Measurements from ENCODE around the gene TMEM129.

The TMEM129 gene

DNA sequence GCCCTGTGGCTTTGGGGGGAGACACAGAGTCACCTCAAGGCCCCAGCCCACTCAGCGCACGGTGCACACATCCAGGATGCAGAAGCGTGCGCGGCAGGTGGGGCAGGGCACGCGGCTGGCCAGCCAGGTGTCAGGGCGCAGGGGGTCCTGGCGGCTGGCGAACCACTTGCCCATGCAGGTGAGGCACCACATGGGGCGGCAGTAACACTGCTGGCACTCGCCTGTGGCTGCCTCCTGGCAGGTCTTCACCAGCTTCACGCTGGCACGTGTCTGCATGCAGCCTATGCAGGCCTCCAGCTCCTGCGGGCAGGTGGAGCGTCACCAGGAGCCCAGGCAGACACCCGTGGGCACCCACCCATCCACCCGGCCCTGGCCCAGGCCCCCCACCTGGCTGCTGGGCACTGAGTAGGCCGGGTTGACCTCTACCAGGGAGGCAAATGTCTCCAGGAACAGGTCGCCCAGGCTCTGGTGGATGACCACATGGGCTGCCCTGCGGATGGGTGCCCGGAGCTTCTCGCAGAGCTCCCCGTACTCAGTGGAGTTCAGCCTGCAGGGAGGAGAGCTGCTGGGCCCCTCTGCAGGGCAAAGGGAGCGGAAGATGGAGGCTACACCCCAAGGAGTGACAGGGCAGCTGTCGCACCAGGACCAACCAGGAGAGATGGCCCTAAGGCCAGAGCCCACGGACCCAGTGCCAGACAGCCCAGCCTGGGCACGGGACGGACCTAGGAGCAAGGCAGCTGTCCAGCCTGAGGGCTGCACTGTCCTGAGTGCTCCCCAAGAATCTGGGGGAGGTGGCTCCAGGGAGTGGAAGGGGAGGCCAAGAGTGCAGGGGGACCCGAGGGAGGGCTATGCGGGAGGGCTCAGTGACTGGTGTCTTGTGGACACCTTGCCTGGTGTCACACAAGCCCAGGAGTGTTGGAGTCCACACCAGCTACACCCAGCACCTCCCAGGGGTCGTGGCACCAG lies 3.7 kb downstream of the TMEM129 start:
- Histone ChIP-seq H3K27me3 (replicated peaks; ENCODE audit: insufficient read depth, low read length) (no peaks in the 10 kb centered on the region), H3K9me3 (replicated peaks; ENCODE audit: insufficient read depth, low read length) (no peaks in the 10 kb centered on the region), H3K9me2 (replicated peaks; ENCODE audit: insufficient read depth, low read length) (no peaks in the 10 kb centered on the region), H2AFZ (ENCODE audit: low read length) (no peak overlapping the region), H3K36me3 (replicated peaks; ENCODE audit: insufficient read depth, low read length) (no peaks in the 10 kb centered on the region), H3K9ac (ENCODE audit: low read length) (no peak overlapping the region), H3K79me2 (ENCODE audit: low read length) (peaks cover 89% of the 10 kb centered on the region), H3K27ac (ENCODE audit: low read length) (no peak overlapping the region), H3F3A (ENCODE audit: insufficient read depth, low read length) (peaks cover 26% of the 10 kb centered on the region), H3K4me1 (ENCODE audit: low read length) (peaks cover 16% of the 10 kb centered on the region), H3K4me2 (ENCODE audit: low read depth, low read length) (no peak overlapping the region), H4K20me1 (ENCODE audit: insufficient read depth, low read length) (0 out of 2 replicates have a peak, but pooled peaks cover 7% of the 10 kb centered on the region), H3K4me3 (ENCODE audit: low read length) (no peak overlapping the region)
- no peak for DNase-seq
- TF ChIP-seq, protein P1, sequence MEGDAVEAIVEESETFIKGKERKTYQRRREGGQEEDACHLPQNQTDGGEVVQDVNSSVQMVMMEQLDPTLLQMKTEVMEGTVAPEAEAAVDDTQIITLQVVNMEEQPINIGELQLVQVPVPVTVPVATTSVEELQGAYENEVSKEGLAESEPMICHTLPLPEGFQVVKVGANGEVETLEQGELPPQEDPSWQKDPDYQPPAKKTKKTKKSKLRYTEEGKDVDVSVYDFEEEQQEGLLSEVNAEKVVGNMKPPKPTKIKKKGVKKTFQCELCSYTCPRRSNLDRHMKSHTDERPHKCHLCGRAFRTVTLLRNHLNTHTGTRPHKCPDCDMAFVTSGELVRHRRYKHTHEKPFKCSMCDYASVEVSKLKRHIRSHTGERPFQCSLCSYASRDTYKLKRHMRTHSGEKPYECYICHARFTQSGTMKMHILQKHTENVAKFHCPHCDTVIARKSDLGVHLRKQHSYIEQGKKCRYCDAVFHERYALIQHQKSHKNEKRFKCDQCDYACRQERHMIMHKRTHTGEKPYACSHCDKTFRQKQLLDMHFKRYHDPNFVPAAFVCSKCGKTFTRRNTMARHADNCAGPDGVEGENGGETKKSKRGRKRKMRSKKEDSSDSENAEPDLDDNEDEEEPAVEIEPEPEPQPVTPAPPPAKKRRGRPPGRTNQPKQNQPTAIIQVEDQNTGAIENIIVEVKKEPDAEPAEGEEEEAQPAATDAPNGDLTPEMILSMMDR (IDR thresholded peaks at IDR 0.05; ENCODE audit: low read length): no peak
- no peak for TF ChIP-seq EZH2 (optimal IDR thresholded peaks at IDR 0.05; ENCODE audit: low read depth, low read length)
- no peak for TF ChIP-seq EZH2phosphoT487 (IDR thresholded peaks at IDR 0.05; ENCODE audit: low read length)

DNA sequence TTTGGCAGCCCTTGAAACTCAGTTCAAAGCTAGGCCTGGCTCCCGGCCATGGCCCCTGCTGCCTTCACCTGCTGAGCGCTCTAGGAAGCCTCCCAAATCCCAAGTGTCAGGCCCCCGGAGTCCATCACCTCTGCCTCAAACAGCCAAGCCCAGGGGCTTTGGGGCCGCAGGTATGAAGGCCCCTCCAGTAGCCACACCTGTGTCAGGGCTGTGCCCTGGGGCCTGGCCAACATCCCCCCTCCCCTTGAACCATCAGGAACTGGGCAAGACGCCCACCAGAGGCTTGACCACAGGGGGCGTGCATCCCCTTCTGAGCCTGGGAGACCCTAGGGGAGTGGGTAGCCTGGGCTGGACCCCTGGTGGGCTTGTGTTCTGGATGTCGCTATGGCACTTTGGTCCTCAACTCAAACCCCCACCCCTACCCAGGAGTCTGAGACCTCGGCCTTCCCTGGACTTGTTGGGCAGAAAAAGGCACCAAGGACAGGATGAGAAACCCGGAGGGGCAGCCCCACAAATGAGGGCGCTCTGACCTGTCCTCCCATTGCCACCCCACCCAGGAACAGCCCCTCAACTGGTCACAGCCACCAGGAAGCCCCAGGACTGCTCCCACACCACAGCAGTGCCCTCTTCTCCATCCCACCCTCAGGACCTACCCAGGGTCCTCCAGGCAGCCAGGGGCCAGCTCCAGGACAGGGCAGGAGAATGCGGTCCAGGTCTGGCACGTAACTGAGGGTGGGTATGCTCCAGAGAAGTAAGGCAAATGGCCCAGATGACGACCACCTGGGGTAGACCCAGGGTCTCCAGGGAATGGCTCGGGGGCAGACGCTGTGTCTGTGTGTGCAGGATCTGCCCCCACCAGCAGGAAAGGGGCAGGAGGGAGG lies 4.8 kb downstream of the TMEM129 start:
- H4K20me1 ChIP-seq (ENCODE audit: insufficient read depth, low read length): 0 out of 2 replicates have a peak, but pooled peaks cover 7% of the 10 kb centered on the region
- no peak overlapping the region for H3K4me3 ChIP-seq (ENCODE audit: low read length)
- no peak overlapping the region for H3K4me2 ChIP-seq (ENCODE audit: low read depth, low read length)
- H3K36me3 ChIP-seq (replicated peaks; ENCODE audit: insufficient read depth, low read length): no peaks in the 10 kb centered on the region
- H3F3A ChIP-seq (ENCODE audit: insufficient read depth, low read length): peaks cover 26% of the 10 kb centered on the region
- no peak overlapping the region for H3K9ac ChIP-seq (ENCODE audit: low read length)
- peaks cover 16% of the 10 kb centered on the region for H3K4me1 ChIP-seq (ENCODE audit: low read length)
- H3K27me3 ChIP-seq (replicated peaks; ENCODE audit: insufficient read depth, low read length): no peaks in the 10 kb centered on the region
- H2AFZ ChIP-seq (ENCODE audit: low read length): no peak overlapping the region
- peaks cover 86% of the 10 kb centered on the region for H3K79me2 ChIP-seq (ENCODE audit: low read length)
- TF ChIP-seq, protein P1 (IDR thresholded peaks at IDR 0.05; ENCODE audit: low read length): no peak
- TF ChIP-seq EZH2phosphoT487 (IDR thresholded peaks at IDR 0.05; ENCODE audit: low read length) (no peak), EZH2 (optimal IDR thresholded peaks at IDR 0.05; ENCODE audit: low read depth, low read length) (no peak)
- no peak for DNase-seq
- no peak overlapping the region for H3K27ac ChIP-seq (ENCODE audit: low read length)
- H3K9me3 ChIP-seq (replicated peaks; ENCODE audit: insufficient read depth, low read length): no peaks in the 10 kb centered on the region
- H3K9me2 ChIP-seq (replicated peaks; ENCODE audit: insufficient read depth, low read length): no peaks in the 10 kb centered on the region

DNA sequence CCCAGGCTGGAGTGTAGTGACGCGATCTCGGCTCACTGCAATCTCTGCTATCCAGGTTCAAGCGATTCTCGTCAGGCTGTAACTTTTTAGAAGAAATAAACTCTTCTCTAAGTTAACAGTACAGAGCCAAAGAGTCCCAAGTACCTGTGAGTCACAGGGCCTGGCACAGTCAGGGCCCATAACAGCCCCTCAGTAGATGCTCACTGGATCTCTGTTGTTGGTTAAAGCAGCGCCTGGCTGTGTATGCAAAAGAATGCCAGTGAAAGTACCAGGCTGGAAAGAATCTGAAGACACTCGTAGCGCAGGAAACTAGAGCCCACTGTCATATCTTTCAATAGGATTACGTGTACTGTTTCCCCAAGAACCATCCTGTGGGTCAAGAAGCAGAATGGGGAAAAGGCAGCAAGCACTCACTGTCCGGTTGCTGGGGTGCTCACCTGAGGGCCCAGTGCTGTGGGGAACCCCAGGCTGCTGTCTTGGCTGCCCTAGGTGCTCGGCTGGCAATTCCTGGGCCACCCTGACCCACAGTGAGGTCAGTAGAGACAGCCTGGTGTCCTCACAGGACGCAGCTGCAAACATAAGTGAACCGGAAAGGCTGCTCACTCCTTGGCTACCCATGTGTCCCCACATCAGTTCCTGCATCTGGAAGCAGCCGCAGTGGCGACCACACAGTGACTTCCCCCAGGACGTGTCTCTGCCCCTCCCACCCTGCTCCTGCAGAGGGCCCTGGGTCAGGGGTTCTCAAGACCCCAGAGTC lies 5.9 kb downstream of the TMEM129 start:
- TF ChIP-seq EZH2 (optimal IDR thresholded peaks at IDR 0.05; ENCODE audit: low read depth, low read length) (no peak), EZH2phosphoT487 (IDR thresholded peaks at IDR 0.05; ENCODE audit: low read length) (no peak)
- TF ChIP-seq, protein P1 (IDR thresholded peaks at IDR 0.05; ENCODE audit: low read length): no peak
- Histone ChIP-seq H3K4me2 (ENCODE audit: low read depth, low read length) (no peak overlapping the region; the same call in 1 of the 2 replicates), H3K9ac (ENCODE audit: low read length) (no peak overlapping the region), H3K4me1 (ENCODE audit: low read length) (peaks cover 20% of the 10 kb centered on the region), H3K27ac (ENCODE audit: low read length) (no peak overlapping the region), H3K27me3 (replicated peaks; ENCODE audit: insufficient read depth, low read length) (no peaks in the 10 kb centered on the region), H3K79me2 (ENCODE audit: low read length) (peaks cover 93% of the 10 kb centered on the region), H3K36me3 (replicated peaks; ENCODE audit: insufficient read depth, low read length) (no peaks in the 10 kb centered on the region), H2AFZ (ENCODE audit: low read length) (no peak overlapping the region), H3F3A (ENCODE audit: insufficient read depth, low read length) (peaks cover 26% of the 10 kb centered on the region), H3K9me3 (replicated peaks; ENCODE audit: insufficient read depth, low read length) (no peaks in the 10 kb centered on the region), H3K9me2 (replicated peaks; ENCODE audit: insufficient read depth, low read length) (no peaks in the 10 kb centered on the region), H3K4me3 (ENCODE audit: low read length) (no peak overlapping the region), H4K20me1 (ENCODE audit: insufficient read depth, low read length) (peaks cover 11% of the 10 kb centered on the region; the same call in 1 of the 2 replicates)
- no peak for DNase-seq
